ENCODE results near the gene NIBAN1.

DNA sequence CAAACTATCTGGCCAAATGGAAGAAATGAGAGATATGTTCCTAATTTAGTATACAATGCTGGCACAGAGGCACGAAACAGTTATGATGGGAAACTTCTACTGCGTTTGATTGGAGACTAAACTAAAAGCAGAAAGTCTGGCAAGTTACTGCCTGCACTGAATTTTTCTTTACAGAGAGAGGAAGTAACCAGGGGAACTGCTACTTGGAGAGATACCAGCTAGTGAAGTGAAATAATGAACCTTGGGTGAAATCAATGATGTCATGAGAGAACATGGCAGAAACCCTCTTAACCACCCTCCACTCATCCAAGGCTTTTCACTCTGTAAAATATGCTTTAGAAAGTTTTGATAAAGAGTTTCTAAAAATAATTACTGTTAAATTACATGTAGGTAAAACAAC, 29.3 kb downstream of the NIBAN1 start:
- TF ChIP-seq, protein P1, sequence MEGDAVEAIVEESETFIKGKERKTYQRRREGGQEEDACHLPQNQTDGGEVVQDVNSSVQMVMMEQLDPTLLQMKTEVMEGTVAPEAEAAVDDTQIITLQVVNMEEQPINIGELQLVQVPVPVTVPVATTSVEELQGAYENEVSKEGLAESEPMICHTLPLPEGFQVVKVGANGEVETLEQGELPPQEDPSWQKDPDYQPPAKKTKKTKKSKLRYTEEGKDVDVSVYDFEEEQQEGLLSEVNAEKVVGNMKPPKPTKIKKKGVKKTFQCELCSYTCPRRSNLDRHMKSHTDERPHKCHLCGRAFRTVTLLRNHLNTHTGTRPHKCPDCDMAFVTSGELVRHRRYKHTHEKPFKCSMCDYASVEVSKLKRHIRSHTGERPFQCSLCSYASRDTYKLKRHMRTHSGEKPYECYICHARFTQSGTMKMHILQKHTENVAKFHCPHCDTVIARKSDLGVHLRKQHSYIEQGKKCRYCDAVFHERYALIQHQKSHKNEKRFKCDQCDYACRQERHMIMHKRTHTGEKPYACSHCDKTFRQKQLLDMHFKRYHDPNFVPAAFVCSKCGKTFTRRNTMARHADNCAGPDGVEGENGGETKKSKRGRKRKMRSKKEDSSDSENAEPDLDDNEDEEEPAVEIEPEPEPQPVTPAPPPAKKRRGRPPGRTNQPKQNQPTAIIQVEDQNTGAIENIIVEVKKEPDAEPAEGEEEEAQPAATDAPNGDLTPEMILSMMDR (conservative IDR thresholded peaks at IDR 0.05; ENCODE audit: low read length), result no peak
- no peak for TF ChIP-seq EZH2phosphoT487 (IDR thresholded peaks at IDR 0.05; ENCODE audit: borderline replicate concordance)

Data from Loucy (cell line).